Peyer's patch (tissue), 4 donors: ENCODE results near the gene TBX5. TPM values are rescaled to one million over a fixed set of nuclear protein-coding genes. Genes with fewer than 3 reads are reported as not detected.

Experiments
- DNase-seq, 3 donors: peaks; one replicate each; pipeline ENCODE4 v3.0.0-alpha.2; 2017 to 2019
- H3K27ac ChIP-seq, 4 donors: fragments of 200-600 bp; sonication (generic); one replicate each; pipeline ENCODE4 v1.5.1; 2016 to 2019
- H3K27me3 ChIP-seq, 2 donors: fragments of 200-600 bp; sonication (generic); one replicate each; pipeline ENCODE4 v1.5.1; 2019
- H3K36me3 ChIP-seq, 3 donors: fragments of 200-600 bp; sonication (generic); one replicate each; pipeline ENCODE4 v1.5.1; 2016 to 2019
- H3K4me1 ChIP-seq, 4 donors: fragments of 200-600 bp; sonication (generic); one replicate each; pipeline ENCODE4 v1.5.1; 2016 to 2019
- H3K4me3 ChIP-seq, 4 donors: fragments of 200-600 bp; sonication (generic); 1 replicate in 3 of 4; 2 replicates in 1 of 4; pipeline ENCODE4 v1.5.1; 2016 to 2019; ENCODE audit warnings: mild to moderate bottlenecking in 1 of 4
- H3K9me3 ChIP-seq, 4 donors: fragments of 200-600 bp; sonication (generic); one replicate each; pipeline ENCODE4 v1.5.1; 2016 to 2019; ENCODE audit warnings: mild to moderate bottlenecking in 1 of 4
- CTCF ChIP-seq, 6 experiments: fragments of 450-650 bp in 4 of 6; fragments of 200-600 bp in 2 of 6; sonication (generic) in 1 of 6; IDR thresholded peaks; one replicate each; pipeline ENCODE4 v1.5.1; 2017 to 2019; ENCODE audit warnings: antibody characterized with exemption in 6 of 6, mild to moderate bottlenecking in 3 of 6, moderate library complexity in 1 of 6
- POLR2A ChIP-seq, 2 donors: fragments of 450-650 bp; IDR thresholded peaks; one replicate each; pipeline ENCODE4 v1.5.1; 2017; ENCODE audit warnings: antibody characterized with exemption in 2 of 2, mild to moderate bottlenecking in 2 of 2, moderate library complexity in 2 of 2
- total RNA-seq, 4 donors: library from RNA; depleted of rRNA; stranded (reverse); fragments of >200 nt; gene quantifications; one replicate each; pipeline ENCODE4 v1.1.0, GENCODE V29; 2016

The TBX5 gene
- total RNA-seq, 4 donors from 2014 or later = not detected

GRCh38 chr12:114439817-114440216, 33.9 kb upstream of the TBX5 start:
- peaks cover 0 to 16% of the 10 kb centered on the region in 2 donors for H3K27me3 ChIP-seq
- H3K36me3 ChIP-seq = no peaks in the 10 kb centered on the region

GRCh38 chr12:114439261-114439683, 33.3 kb upstream of the TBX5 start:
- no peak for DNase-seq
- Histone ChIP-seq H3K4me3 (no peak overlapping the region), H3K4me1 (no peaks in the 10 kb centered on the region), H3K27me3 (peaks cover 0 to 11% of the 10 kb centered on the region in 2 donors), H3K9me3 (no peaks in the 10 kb centered on the region), H3K36me3 (no peaks in the 10 kb centered on the region), H3K27ac (no peak overlapping the region)
- TF ChIP-seq CTCF (IDR thresholded peaks at IDR 0.05) (no peak), POLR2A (IDR thresholded peaks at IDR 0.05) (no peak)

More at GRCh38 chr12:114439817-114440216, 33.9 kb upstream of the TBX5 start:
- H3K9me3 ChIP-seq = no peaks in the 10 kb centered on the region
- no peak overlapping the region for H3K27ac ChIP-seq
- no peaks in the 10 kb centered on the region for H3K4me1 ChIP-seq
- DNase-seq = no peak
- H3K4me3 ChIP-seq = no peak overlapping the region
- TF ChIP-seq CTCF (IDR thresholded peaks at IDR 0.05) = no peak
- no peak for TF ChIP-seq POLR2A (IDR thresholded peaks at IDR 0.05)

- Histone ChIP-seq H3K4me3 (no peak overlapping the region), H3K4me1 (no peaks in the 10 kb centered on the region), H3K27ac (no peak overlapping the region), H3K9me3 (no peaks in the 10 kb centered on the region), H3K36me3 (no peaks in the 10 kb centered on the region), H3K27me3 (peaks cover 0 to 11% of the 10 kb centered on the region in 2 donors)
- TF ChIP-seq POLR2A (IDR thresholded peaks at IDR 0.05) (no peak), CTCF (IDR thresholded peaks at IDR 0.05) (no peak)
- DNase-seq = no peak
These were observed 32.8 kb upstream of the TBX5 start for GRCh38 chr12:114438635-114439256.

- DNase-seq = no peak
- Histone ChIP-seq H3K9me3 (no peaks in the 10 kb centered on the region), H3K27ac (no peak overlapping the region), H3K4me3 (no peak overlapping the region), H3K36me3 (no peaks in the 10 kb centered on the region), H3K4me1 (no peaks in the 10 kb centered on the region), H3K27me3 (peaks cover 0 to 4% of the 10 kb centered on the region in 2 donors)
- no peak for TF ChIP-seq CTCF (IDR thresholded peaks at IDR 0.05)
These were observed 28.4 kb upstream of the TBX5 start for GRCh38 chr12:114434341-114434740.

GRCh38 chr12:114431902-114432301, 26.0 kb upstream of the TBX5 start:
- no peak for TF ChIP-seq POLR2A (IDR thresholded peaks at IDR 0.05)
- TF ChIP-seq CTCF (IDR thresholded peaks at IDR 0.05) = no peak
- Histone ChIP-seq H3K36me3 (no peaks in the 10 kb centered on the region), H3K4me3 (no peak overlapping the region), H3K4me1 (no peaks in the 10 kb centered on the region), H3K27ac (no peak overlapping the region), H3K9me3 (no peaks in the 10 kb centered on the region), H3K27me3 (no peaks in the 10 kb centered on the region)
- no peak for DNase-seq

- Histone ChIP-seq H3K4me3 (no peak overlapping the region), H3K36me3 (no peaks in the 10 kb centered on the region), H3K27me3 (no peaks in the 10 kb centered on the region), H3K4me1 (no peaks in the 10 kb centered on the region), H3K9me3 (no peaks in the 10 kb centered on the region), H3K27ac (no peak overlapping the region)
- TF ChIP-seq POLR2A (IDR thresholded peaks at IDR 0.05) (no peak), CTCF (IDR thresholded peaks at IDR 0.05) (no peak)
- DNase-seq = no peak
These were observed 24.4 kb upstream of the TBX5 start for GRCh38 chr12:114430306-114430705.
